Bladder microvascular endothelial cell (primary cell): ENCODE data around the gene TSTD2. TPM values are rescaled to one million over a fixed set of nuclear protein-coding genes. Genes with fewer than 3 reads are reported as not detected.

Experiments
- total RNA-seq: library from RNA; depleted of rRNA; stranded (reverse); fragments of >200 nt; gene quantifications from 2 replicates; pipeline ENCODE4 v1.2.3, GENCODE V29; 2014

The TSTD2 gene
- 7.4 and 22.8 TPM in 2 replicates for total RNA-seq

GRCh38 chr9:97632985-97633858, at the start of gene TSTD2, which contains the start of gene NCBP1:
Gene TSTD2, minus strand, starts transcription at chr9:97633368. Its CDS starts 5,806 bp downstream, at chr9:97627562.
Gene NCBP1, plus strand, starts transcription at chr9:97633821. Its CDS starts 61 bp downstream, at chr9:97633882.

Other genes starting within 250 kb of the TSTD2 start
- 13.3 and 21.5 TPM in 2 replicates for gene TDRD7, start 221.3 kb downstream of the TSTD2 start, total RNA-seq
- 1.5 and 7.9 TPM in 2 replicates for gene TMOD1, start 131.7 kb downstream of the TSTD2 start, total RNA-seq
- gene NCBP1, start 453 bp upstream of the TSTD2 start, total RNA-seq, result 28.7 and 49.9 TPM in 2 replicates
- gene XPA, start 64.0 kb upstream of the TSTD2 start, total RNA-seq, result 7.8 and 12.1 TPM in 2 replicates
- gene FOXE1, start 219.9 kb upstream of the TSTD2 start, total RNA-seq, result not detected in 2 replicates